Keratinocyte (primary cell): Measurements from ENCODE around the gene TIAM2. TPM values are rescaled to one million over a fixed set of nuclear protein-coding genes. Genes with fewer than 3 reads are reported as not detected.

Experiments
- DNase-seq: peaks from one replicate; pipeline ENCODE4 v3.0.0-alpha.2; 2011; ENCODE audit warnings: low read depth, missing footprints, low spot score
- FAIRE-seq: peaks from 2 replicates; lab custom pipeline; 2011; peaks lifted over from hg19 to GRCh38; lab: Jason Lieb, UNC
- H2AFZ ChIP-seq: 2 replicates; pipeline ENCODE4 v1.6.0; 2012; ENCODE audit warnings: low read length, control low read depth, inconsistent platforms; ENCODE audit not compliant: control insufficient read depth
- H3K27ac ChIP-seq: 2 replicates; pipeline ENCODE4 v1.5.1; 2011; ENCODE audit warnings: low read length; ENCODE audit not compliant: control insufficient read depth, insufficient read depth
- H3K27me3 ChIP-seq: 3 replicates; pipeline ENCODE4 v1.6.0; 2011; ENCODE audit warnings: low read length; ENCODE audit not compliant: control insufficient read depth, insufficient read depth; ENCODE audit errors: extremely low read depth
- H3K36me3 ChIP-seq, 2 experiments: 2 replicates in 1 of 2; 3 replicates in 1 of 2; pipeline ENCODE4 v1.5.1; 2011; ENCODE audit warnings: low read length in 2 of 2, mild to moderate bottlenecking in 1 of 2; ENCODE audit not compliant: control insufficient read depth in 2 of 2, insufficient read depth in 2 of 2; ENCODE audit errors: extremely low read depth in 1 of 2
- H3K4me1 ChIP-seq: 3 replicates; pipeline ENCODE4 v1.5.1; 2011; ENCODE audit warnings: low read length; ENCODE audit not compliant: control insufficient read depth, insufficient read depth; ENCODE audit errors: extremely low read depth
- H3K4me2 ChIP-seq: 3 replicates; pipeline ENCODE4 v1.6.0; 2011; ENCODE audit warnings: low read depth, low read length; ENCODE audit not compliant: control insufficient read depth, insufficient read depth; ENCODE audit errors: extremely low read depth
- H3K4me3 ChIP-seq, 3 experiments: fragments of 200-600 bp in 1 of 3; sonication (generic) in 1 of 3; 2 replicates in 2 of 3; 3 replicates in 1 of 3; pipeline ENCODE4 v1.5.1; 2011 to 2016; ENCODE audit warnings: low read length in 3 of 3, mild to moderate bottlenecking in 3 of 3, control low read depth in 2 of 3, inconsistent platforms in 1 of 3, low read depth in 1 of 3, mixed read lengths in 1 of 3, mixed run types in 1 of 3, moderate library complexity in 1 of 3; ENCODE audit not compliant: control insufficient read depth in 2 of 3, insufficient read depth in 2 of 3; ENCODE audit errors: extremely low read depth in 1 of 3
- H3K79me2 ChIP-seq: 2 replicates; pipeline ENCODE4 v1.6.0; 2012; ENCODE audit warnings: low read length; ENCODE audit not compliant: control insufficient read depth, insufficient read depth
- H3K9ac ChIP-seq: 3 replicates; pipeline ENCODE4 v1.6.0; 2011; ENCODE audit warnings: low read length; ENCODE audit not compliant: control insufficient read depth, insufficient read depth; ENCODE audit errors: extremely low read depth
- H3K9me1 ChIP-seq: 3 replicates; pipeline ENCODE4 v1.6.0; 2011; ENCODE audit warnings: low read length; ENCODE audit not compliant: control insufficient read depth, insufficient read depth; ENCODE audit errors: extremely low read depth
- H3K9me3 ChIP-seq: 2 replicates; pipeline ENCODE4 v1.5.1; 2012; ENCODE audit warnings: low read depth, low read length; ENCODE audit not compliant: control insufficient read depth
- H4K20me1 ChIP-seq: 3 replicates; pipeline ENCODE4 v1.6.0; 2011; ENCODE audit warnings: low read length; ENCODE audit not compliant: control insufficient read depth, insufficient read depth; ENCODE audit errors: extremely low read depth
- EZH2 ChIP-seq: IDR thresholded peaks from one replicate; pipeline ENCODE4 v1.6.1; 2012; ENCODE audit warnings: inconsistent platforms, mild to moderate bottlenecking, low read length, moderate library complexity
- dilution Hi-C: fragments of 300-500 bp; cut with MboI; formaldehyde crosslinking; loops from one replicate; pipeline ENCODE4 v1.7.0; 2020; ENCODE audit warnings: low sequenced_read_pairs; ENCODE audit not compliant: extremely low pct_ligation_motif_present
- polyA plus RNA-seq, 5 experiments: library from polyadenylated mRNA; depleted of rRNA in 3 of 5; stranded (reverse) in 3 of 5; stranded (forward) in 1 of 5; unstranded in 1 of 5; fragments of >200 nt; gene quantifications; 1 replicate in 1 of 5; 2 replicates in 3 of 5; 3 replicates in 1 of 5; pipeline versions ENCODE4 v1.2.1 to v1.2.3, GENCODE V29; 2011 to 2012; ENCODE audit warnings: missing spikeins in 2 of 5, low read depth in 1 of 5, low replicate concordance in 1 of 5
- TF ChIP-seq, protein P1 (sequence below), 3 experiments: IDR thresholded peaks in 1 of 3; conservative IDR thresholded peaks in 1 of 3; optimal IDR thresholded peaks in 1 of 3; 2 replicates in 2 of 3; 3 replicates in 1 of 3; pipeline versions ENCODE3 to v1.5.1; 2011; ENCODE audit warnings: low read length in 3 of 3, mild to moderate bottlenecking in 3 of 3, moderate library complexity in 2 of 3, control low read depth in 1 of 3, inconsistent platforms in 1 of 3; ENCODE audit not compliant: insufficient read depth in 2 of 3; ENCODE audit errors: extremely low read depth in 1 of 3

Gene TIAM2
- polyA plus RNA-seq, 1 donor (not counting 4 experiments of a cell fraction or from before 2014, with no cell fraction given), result 4.0 TPM

DNA sequence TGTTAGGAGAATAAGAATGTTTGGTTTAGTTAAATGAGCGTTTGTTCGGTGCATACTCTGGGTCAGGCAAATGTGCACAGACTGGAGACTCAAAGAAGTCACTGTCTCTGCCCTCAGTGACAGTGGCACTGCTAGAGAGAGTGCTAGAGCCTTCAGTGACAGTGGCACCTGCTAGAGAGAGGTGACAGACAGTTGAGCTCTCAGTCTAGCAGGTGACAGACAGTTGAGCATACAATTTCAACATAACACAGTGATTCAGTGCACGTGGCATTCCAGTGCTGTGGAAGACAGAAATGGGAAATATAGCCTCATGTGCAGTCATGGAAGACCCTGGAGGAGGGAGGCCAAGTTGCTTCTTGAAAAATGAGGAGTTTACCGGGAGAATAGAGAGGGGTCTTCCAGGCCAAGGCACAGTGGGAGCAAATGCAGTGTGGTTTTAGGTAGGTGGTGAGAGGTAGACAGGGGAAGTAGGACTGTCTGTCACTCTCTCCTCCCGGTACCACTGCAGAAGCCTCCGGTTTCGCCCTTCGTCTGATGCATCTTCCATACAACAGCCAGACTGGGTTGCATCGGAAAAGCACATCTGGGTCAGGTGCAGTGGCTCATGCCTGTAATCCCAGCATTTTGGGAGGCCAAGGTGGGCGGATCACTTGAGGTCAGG lies 160.8 kb downstream of the TIAM2 start:
- H3K4me2 ChIP-seq, result no peak overlapping the region
- no peak overlapping the region for H3K27ac ChIP-seq
- FAIRE-seq (no peak), DNase-seq (no peak)
- no peaks in the 10 kb centered on the region for H4K20me1 ChIP-seq
- no peak overlapping the region for H3K9ac ChIP-seq
- no peak overlapping the region for H3K4me3 ChIP-seq
- H3K79me2 ChIP-seq, result no peaks in the 10 kb centered on the region
- dilution Hi-C loops, result no loop called here
- H2AFZ ChIP-seq, result no peak overlapping the region
- no peaks in the 10 kb centered on the region for H3K9me3 ChIP-seq
- no peaks in the 10 kb centered on the region for H3K27me3 ChIP-seq
- TF ChIP-seq, protein P1, sequence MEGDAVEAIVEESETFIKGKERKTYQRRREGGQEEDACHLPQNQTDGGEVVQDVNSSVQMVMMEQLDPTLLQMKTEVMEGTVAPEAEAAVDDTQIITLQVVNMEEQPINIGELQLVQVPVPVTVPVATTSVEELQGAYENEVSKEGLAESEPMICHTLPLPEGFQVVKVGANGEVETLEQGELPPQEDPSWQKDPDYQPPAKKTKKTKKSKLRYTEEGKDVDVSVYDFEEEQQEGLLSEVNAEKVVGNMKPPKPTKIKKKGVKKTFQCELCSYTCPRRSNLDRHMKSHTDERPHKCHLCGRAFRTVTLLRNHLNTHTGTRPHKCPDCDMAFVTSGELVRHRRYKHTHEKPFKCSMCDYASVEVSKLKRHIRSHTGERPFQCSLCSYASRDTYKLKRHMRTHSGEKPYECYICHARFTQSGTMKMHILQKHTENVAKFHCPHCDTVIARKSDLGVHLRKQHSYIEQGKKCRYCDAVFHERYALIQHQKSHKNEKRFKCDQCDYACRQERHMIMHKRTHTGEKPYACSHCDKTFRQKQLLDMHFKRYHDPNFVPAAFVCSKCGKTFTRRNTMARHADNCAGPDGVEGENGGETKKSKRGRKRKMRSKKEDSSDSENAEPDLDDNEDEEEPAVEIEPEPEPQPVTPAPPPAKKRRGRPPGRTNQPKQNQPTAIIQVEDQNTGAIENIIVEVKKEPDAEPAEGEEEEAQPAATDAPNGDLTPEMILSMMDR (optimal IDR thresholded peaks at IDR 0.05 in 1 of 3, IDR thresholded peaks at IDR 0.05 in 1 of 3, conservative IDR thresholded peaks at IDR 0.05 in 1 of 3; ENCODE audit: extremely low read depth in 1 of 3, insufficient read depth in 2 of 3, low read length in 3 of 3), result no peak
- TF ChIP-seq EZH2, result no peak
- H3K4me1 ChIP-seq, result peaks cover 25% of the 10 kb centered on the region
- no peaks in the 10 kb centered on the region for H3K9me1 ChIP-seq
- no peaks in the 10 kb centered on the region for H3K36me3 ChIP-seq

DNA sequence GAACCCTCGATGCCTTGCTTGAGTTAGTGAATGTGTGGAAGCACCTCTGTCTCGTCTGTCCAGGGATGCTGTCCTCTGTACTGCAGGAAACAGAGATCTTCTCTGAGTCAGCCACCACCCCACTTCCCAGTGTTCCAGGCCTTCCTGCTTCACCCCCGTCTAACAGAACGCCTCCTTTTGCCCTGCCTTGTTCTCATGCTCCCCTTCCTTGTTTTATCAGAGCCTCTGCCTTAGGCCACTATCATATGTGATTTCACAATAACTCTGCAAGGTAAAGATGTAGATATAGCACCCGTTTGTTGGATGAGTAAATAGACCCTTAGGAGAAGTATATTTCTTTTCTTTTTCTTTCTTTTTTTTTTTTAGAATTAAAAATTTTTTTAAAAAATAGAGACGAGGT lies 162.0 kb downstream of the TIAM2 start:
- TF ChIP-seq, protein P1 (optimal IDR thresholded peaks at IDR 0.05 in 1 of 3, IDR thresholded peaks at IDR 0.05 in 1 of 3, conservative IDR thresholded peaks at IDR 0.05 in 1 of 3; ENCODE audit: extremely low read depth in 1 of 3, insufficient read depth in 2 of 3, low read length in 3 of 3), result no peak
- TF ChIP-seq EZH2, result no peak
- Histone ChIP-seq H3K27ac (no peak overlapping the region), H4K20me1 (no peaks in the 10 kb centered on the region), H3K4me1 (peaks cover 25% of the 10 kb centered on the region), H3K9me1 (no peaks in the 10 kb centered on the region), H3K36me3 (no peaks in the 10 kb centered on the region), H3K27me3 (no peaks in the 10 kb centered on the region), H3K4me3 (no peak overlapping the region), H3K4me2 (no peak overlapping the region), H3K79me2 (no peaks in the 10 kb centered on the region), H2AFZ (no peak overlapping the region), H3K9me3 (no peaks in the 10 kb centered on the region), H3K9ac (no peak overlapping the region)
- FAIRE-seq (no peak), DNase-seq (no peak)
- dilution Hi-C loops, result no loop called here
